Osteoblast (primary cell): ENCODE measurements around the gene PTPRN2. TPM values are rescaled to one million over a fixed set of nuclear protein-coding genes. Genes with fewer than 3 reads are reported as not detected.

ENCODE experiments used
- DNase-seq: peaks from one replicate; pipeline ENCODE4 v3.0.0; 2011; ENCODE audit warnings: low spot score, mixed read lengths; ENCODE audit not compliant: insufficient read length; ENCODE audit errors: missing footprints
- H2AFZ ChIP-seq: 2 replicates; pipeline ENCODE4 v1.6.0; 2011; ENCODE audit warnings: mild to moderate bottlenecking, low read length
- H3K27ac ChIP-seq: 2 replicates; pipeline ENCODE4 v1.5.1; 2011; ENCODE audit warnings: mild to moderate bottlenecking, low read depth, low read length, moderate library complexity
- H3K27me3 ChIP-seq: 2 replicates; pipeline ENCODE4 v1.6.0; 2012; ENCODE audit warnings: mild to moderate bottlenecking, control low read depth, inconsistent platforms, low read length, moderate library complexity; ENCODE audit not compliant: insufficient read depth
- H3K36me3 ChIP-seq: 2 replicates; pipeline ENCODE4 v1.5.1; 2011; ENCODE audit warnings: mild to moderate bottlenecking, low read length, control low read depth, moderate library complexity; ENCODE audit not compliant: insufficient read depth
- H3K4me1 ChIP-seq: 2 replicates; pipeline ENCODE4 v1.5.1; 2011; ENCODE audit warnings: mild to moderate bottlenecking, low read length, control low read depth, moderate library complexity; ENCODE audit not compliant: insufficient read depth
- H3K4me2 ChIP-seq: 2 replicates; pipeline ENCODE4 v1.6.0; 2011; ENCODE audit warnings: mild to moderate bottlenecking, low read length; ENCODE audit not compliant: insufficient read depth
- H3K4me3 ChIP-seq: fragments of 200-600 bp; sonication (generic); 3 replicates; pipeline ENCODE4 v1.5.1; 2012; ENCODE audit warnings: mild to moderate bottlenecking, low read length, inconsistent platforms; ENCODE audit not compliant: insufficient read depth
- H3K79me2 ChIP-seq: 2 replicates; pipeline ENCODE4 v1.6.0; 2012; ENCODE audit warnings: mild to moderate bottlenecking, low read length, control low read depth, inconsistent platforms; ENCODE audit not compliant: insufficient read depth
- H3K9me3 ChIP-seq: 2 replicates; pipeline ENCODE4 v1.5.1; 2011; ENCODE audit warnings: low read depth, low read length, control low read depth
- H4K20me1 ChIP-seq: 2 replicates; pipeline ENCODE4 v1.6.0; 2012; ENCODE audit warnings: mild to moderate bottlenecking, low read length, control low read depth; ENCODE audit not compliant: insufficient read depth
- CTCF ChIP-seq: IDR thresholded peaks from 2 replicates; pipeline ENCODE4 v1.5.1; 2011; ENCODE audit warnings: mild to moderate bottlenecking, low read depth, low read length, moderate library complexity; ENCODE audit errors: extremely low read depth
- total RNA-seq: library from RNA; depleted of rRNA; stranded (reverse); fragments of >200 nt; gene quantifications from 2 replicates; pipeline ENCODE4 v1.2.3, GENCODE V29; 2012

PTPRN2 gene
- total RNA-seq, 1 donor, result 0.36 TPM

- no peaks in the 10 kb centered on the region for H3K4me1 ChIP-seq
- no peak overlapping the region for H3K27ac ChIP-seq
- H3K27me3 ChIP-seq, result no peaks in the 10 kb centered on the region
- no peak for TF ChIP-seq CTCF
- DNase-seq, result no peak
- no peak overlapping the region for H2AFZ ChIP-seq
- no peaks in the 10 kb centered on the region for H4K20me1 ChIP-seq
- no peak overlapping the region for H3K4me3 ChIP-seq
- H3K4me2 ChIP-seq, result no peak overlapping the region
- H3K79me2 ChIP-seq, result no peaks in the 10 kb centered on the region
- H3K9me3 ChIP-seq, result peaks cover 3% of the 10 kb centered on the region
- H3K36me3 ChIP-seq, result no peaks in the 10 kb centered on the region
Observed at GRCh38 chr7:157809863-157810851, 777.5 kb downstream of the PTPRN2 start.

- no peak overlapping the region for H3K4me3 ChIP-seq
- H3K4me1 ChIP-seq, result no peaks in the 10 kb centered on the region
- no peak for DNase-seq
Observed at GRCh38 chr7:157809154-157809862, 778.3 kb downstream of the PTPRN2 start.

GRCh38 chr7:157808042-157808441 is 779.6 kb downstream of the PTPRN2 start:
- H2AFZ ChIP-seq, result no peak overlapping the region
- peaks cover 3% of the 10 kb centered on the region for H3K9me3 ChIP-seq
- H3K4me2 ChIP-seq, result no peak overlapping the region

More at GRCh38 chr7:157809154-157809862, 778.3 kb downstream of the PTPRN2 start:
- Histone ChIP-seq H3K27ac (no peak overlapping the region), H3K79me2 (no peaks in the 10 kb centered on the region), H3K4me2 (no peak overlapping the region), H3K27me3 (no peaks in the 10 kb centered on the region), H2AFZ (no peak overlapping the region), H4K20me1 (no peaks in the 10 kb centered on the region), H3K9me3 (peaks cover 3% of the 10 kb centered on the region), H3K36me3 (no peaks in the 10 kb centered on the region)
- no peak for TF ChIP-seq CTCF

More at GRCh38 chr7:157808042-157808441, 779.6 kb downstream of the PTPRN2 start:
- Histone ChIP-seq H3K36me3 (no peaks in the 10 kb centered on the region), H3K27me3 (no peaks in the 10 kb centered on the region), H3K4me1 (no peaks in the 10 kb centered on the region), H4K20me1 (no peaks in the 10 kb centered on the region), H3K4me3 (no peak overlapping the region), H3K79me2 (no peaks in the 10 kb centered on the region), H3K27ac (no peak overlapping the region)
- no peak for DNase-seq
- no peak for TF ChIP-seq CTCF
